Erythroblast (primary cell): ENCODE results near the gene BNIPL.
A peak's percentile ranks its signal among the peaks of the same experiment; 100 is the strongest.

Experiments used
- GATA1 ChIP-seq: IDR thresholded peaks from 2 replicates; pipeline ENCODE4 v1.6.1; 2011; ENCODE audit warnings: low read depth, mild to moderate bottlenecking, control low read depth, low read length, moderate library complexity
- POLR2A ChIP-seq: IDR thresholded peaks from 2 replicates; pipeline ENCODE4 v1.6.1; 2011; ENCODE audit warnings: mild to moderate bottlenecking, low read length

GRCh38 chr1:151008244-151009205 lies 27.9 kb upstream of the BNIPL start, which contains the start of gene PRUNE1:
- TF ChIP-seq POLR2A (peak; percentile 65), GATA1 (no peak)
